Caco-2 (cell line): ENCODE data around the gene NEB. TPM values are rescaled to one million over a fixed set of nuclear protein-coding genes. Genes with fewer than 3 reads are reported as not detected.

Source experiments
- BruUV-seq: library from RNA; stranded (reverse); fragments of 400-500 nt; replicated peaks from 2 replicates; lab custom pipeline; 2021; lab: Mats Ljungman, UMichigan
- CTCF ChIA-PET: fragments of 300-600 bp; sonication (Branson Sonifier 250); formaldehyde crosslinking; loops from one replicate; lab custom pipeline; 2022; ENCODE audit warnings: antibody characterized with exemption; lab: Charles Lee
- POLR2A ChIA-PET: fragments of 300-600 bp; sonication (Branson Sonifier 250); formaldehyde crosslinking; loops from one replicate; lab custom pipeline; 2022; ENCODE audit warnings: antibody characterized with exemption; lab: Charles Lee
- DNase-seq, 2 experiments: peaks; one replicate each; pipeline versions ENCODE4 v3.0.0 to v3.0.0-alpha.2; 2020 to 2022
- H3K27me3 ChIP-seq: replicated peaks from 2 replicates; pipeline ENCODE4 v1.6.0; 2011; ENCODE audit warnings: low read length; ENCODE audit not compliant: control insufficient read depth, insufficient read depth
- H3K36me3 ChIP-seq: 2 replicates; pipeline ENCODE4 v1.5.1; 2011; ENCODE audit warnings: low read length; ENCODE audit not compliant: control insufficient read depth, insufficient read depth
- H3K4me1 ChIP-seq: fragments of 250-450 bp; sonication (Bioruptor Pico); 2 replicates; pipeline ENCODE4 v1.5.1; 2020; ENCODE audit warnings: mild to moderate bottlenecking
- H3K4me3 ChIP-seq: 2 replicates; pipeline ENCODE4 v1.5.1; 2011; ENCODE audit warnings: low read depth, mild to moderate bottlenecking, control low read depth, low read length
- H3K9me3 ChIP-seq: fragments of 250-450 bp; sonication (Bioruptor Pico); 2 replicates; pipeline ENCODE4 v1.5.1; 2020; ENCODE audit warnings: mild to moderate bottlenecking, moderate library complexity
- H3K27ac Mint-ChIP-seq: one replicate; pipeline ENCODE4 v1.8.0; 2022; ENCODE audit warnings: mixed read lengths; ENCODE audit not compliant: unreplicated experiment
- H3K27me3 Mint-ChIP-seq: one replicate; pipeline ENCODE4 v1.8.0; 2022; ENCODE audit warnings: mixed read lengths; ENCODE audit not compliant: insufficient read depth, unreplicated experiment
- H3K36me3 Mint-ChIP-seq: one replicate; pipeline ENCODE4 v1.8.0; 2022; ENCODE audit warnings: mild to moderate bottlenecking, mixed read lengths; ENCODE audit not compliant: insufficient read depth, unreplicated experiment
- H3K4me1 Mint-ChIP-seq: one replicate; pipeline ENCODE4 v1.8.0; 2022; ENCODE audit warnings: low read depth, mixed read lengths; ENCODE audit not compliant: unreplicated experiment
- H3K4me3 Mint-ChIP-seq: one replicate; pipeline ENCODE4 v1.8.0; 2022; ENCODE audit warnings: mild to moderate bottlenecking, moderate library complexity, mixed read lengths; ENCODE audit not compliant: unreplicated experiment
- H3K9me3 Mint-ChIP-seq: one replicate; pipeline ENCODE4 v1.8.0; 2022; ENCODE audit warnings: mixed read lengths; ENCODE audit not compliant: unreplicated experiment
- intact Hi-C: fragments of 100-400 bp; cut with micrococcal nuclease; formaldehyde crosslinking; loops from one replicate; pipeline ENCODE4 v1.10.0; 2022; ENCODE audit not compliant: unreplicated experiment
- total RNA-seq: library from RNA; stranded (reverse); gene quantifications from 2 replicates; pipeline ENCODE4 v1.2.3, GENCODE V29; 2022
- TF ChIP-seq, protein P1 (sequence below), 2 experiments: fragments of 200-600 bp in 1 of 2; IDR thresholded peaks; 1 replicate in 1 of 2; 2 replicates in 1 of 2; pipeline versions ENCODE4 v1.5.1 to v1.8.0; 2011 to 2022; ENCODE audit warnings: antibody characterized with exemption in 1 of 2, control low read depth in 1 of 2, inconsistent platforms in 1 of 2, low read depth in 1 of 2, low read length in 1 of 2, mild to moderate bottlenecking in 1 of 2, moderate library complexity in 1 of 2; ENCODE audit not compliant: insufficient read depth in 1 of 2, severe bottlenecking in 1 of 2, unreplicated experiment in 1 of 2

Gene NEB
- total RNA-seq, 1 experiment from 2014 or later = 14.7 TPM

DNA sequence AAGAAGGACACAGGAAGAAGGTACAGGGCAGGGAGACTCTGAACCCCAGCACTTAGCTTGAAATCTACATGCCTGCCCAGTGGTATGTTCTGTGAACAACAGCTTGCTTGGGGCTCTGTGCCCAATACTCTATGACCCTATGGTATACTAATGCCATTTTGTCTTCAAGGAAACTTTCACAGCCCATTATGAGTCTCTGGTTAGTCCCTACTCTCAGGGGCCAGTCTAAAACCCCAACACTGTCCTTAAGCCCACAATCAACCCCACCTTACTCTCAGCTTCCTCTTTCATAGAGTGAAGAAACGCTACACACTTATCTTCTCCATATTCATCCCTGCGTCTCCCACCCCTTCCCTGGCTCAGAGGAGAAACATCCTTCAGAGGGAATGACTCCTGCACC lies 16.0 kb downstream of the NEB start:
- H3K36me3 ChIP-seq = no peaks in the 10 kb centered on the region
- H3K9me3 Mint-ChIP-seq = peaks cover 10% of the 10 kb centered on the region
- H3K27me3 ChIP-seq = no peaks in the 10 kb centered on the region
- no peak for DNase-seq
- TF ChIP-seq, protein P1, sequence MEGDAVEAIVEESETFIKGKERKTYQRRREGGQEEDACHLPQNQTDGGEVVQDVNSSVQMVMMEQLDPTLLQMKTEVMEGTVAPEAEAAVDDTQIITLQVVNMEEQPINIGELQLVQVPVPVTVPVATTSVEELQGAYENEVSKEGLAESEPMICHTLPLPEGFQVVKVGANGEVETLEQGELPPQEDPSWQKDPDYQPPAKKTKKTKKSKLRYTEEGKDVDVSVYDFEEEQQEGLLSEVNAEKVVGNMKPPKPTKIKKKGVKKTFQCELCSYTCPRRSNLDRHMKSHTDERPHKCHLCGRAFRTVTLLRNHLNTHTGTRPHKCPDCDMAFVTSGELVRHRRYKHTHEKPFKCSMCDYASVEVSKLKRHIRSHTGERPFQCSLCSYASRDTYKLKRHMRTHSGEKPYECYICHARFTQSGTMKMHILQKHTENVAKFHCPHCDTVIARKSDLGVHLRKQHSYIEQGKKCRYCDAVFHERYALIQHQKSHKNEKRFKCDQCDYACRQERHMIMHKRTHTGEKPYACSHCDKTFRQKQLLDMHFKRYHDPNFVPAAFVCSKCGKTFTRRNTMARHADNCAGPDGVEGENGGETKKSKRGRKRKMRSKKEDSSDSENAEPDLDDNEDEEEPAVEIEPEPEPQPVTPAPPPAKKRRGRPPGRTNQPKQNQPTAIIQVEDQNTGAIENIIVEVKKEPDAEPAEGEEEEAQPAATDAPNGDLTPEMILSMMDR (IDR thresholded peaks at IDR 0.05; ENCODE audit: insufficient read depth in 1 of 2, low read depth in 1 of 2, low read length in 1 of 2, severe bottlenecking in 1 of 2, unreplicated experiment in 1 of 2) = no peak
- no TSS peak for BruUV-seq
- H3K4me1 Mint-ChIP-seq = no peaks in the 10 kb centered on the region
- ChIA-PET CTCF (no interaction called here), POLR2A (no interaction called here)
- no peak overlapping the region for H3K4me3 ChIP-seq
- no peaks in the 10 kb centered on the region for H3K9me3 ChIP-seq
- no peak overlapping the region for H3K4me3 Mint-ChIP-seq
- H3K27ac Mint-ChIP-seq = no peak overlapping the region
- no peaks in the 10 kb centered on the region for H3K4me1 ChIP-seq
- peaks cover 14% of the 10 kb centered on the region for H3K27me3 Mint-ChIP-seq
- intact Hi-C loops = no loop called here
- H3K36me3 Mint-ChIP-seq = no peaks in the 10 kb centered on the region

GRCh38 chr2:151716721-151717120 lies 17.6 kb downstream of the NEB start:
- Histone ChIP-seq H3K4me3 (no peak overlapping the region), H3K9me3 (no peaks in the 10 kb centered on the region), H3K27me3 (no peaks in the 10 kb centered on the region), H3K36me3 (no peaks in the 10 kb centered on the region), H3K4me1 (no peaks in the 10 kb centered on the region)
- no TSS peak for BruUV-seq
- Mint-ChIP-seq H3K36me3 (no peaks in the 10 kb centered on the region), H3K9me3 (peaks cover 10% of the 10 kb centered on the region), H3K27me3 (peaks cover 14% of the 10 kb centered on the region), H3K27ac (no peak overlapping the region), H3K4me3 (no peak overlapping the region), H3K4me1 (no peaks in the 10 kb centered on the region)
- CTCF ChIA-PET = no interaction called here
- POLR2A ChIA-PET = no interaction called here
- TF ChIP-seq, protein P1 (IDR thresholded peaks at IDR 0.05; ENCODE audit: insufficient read depth in 1 of 2, low read depth in 1 of 2, low read length in 1 of 2, severe bottlenecking in 1 of 2, unreplicated experiment in 1 of 2) = no peak
- intact Hi-C loops = no loop called here
- DNase-seq = no peak

DNA sequence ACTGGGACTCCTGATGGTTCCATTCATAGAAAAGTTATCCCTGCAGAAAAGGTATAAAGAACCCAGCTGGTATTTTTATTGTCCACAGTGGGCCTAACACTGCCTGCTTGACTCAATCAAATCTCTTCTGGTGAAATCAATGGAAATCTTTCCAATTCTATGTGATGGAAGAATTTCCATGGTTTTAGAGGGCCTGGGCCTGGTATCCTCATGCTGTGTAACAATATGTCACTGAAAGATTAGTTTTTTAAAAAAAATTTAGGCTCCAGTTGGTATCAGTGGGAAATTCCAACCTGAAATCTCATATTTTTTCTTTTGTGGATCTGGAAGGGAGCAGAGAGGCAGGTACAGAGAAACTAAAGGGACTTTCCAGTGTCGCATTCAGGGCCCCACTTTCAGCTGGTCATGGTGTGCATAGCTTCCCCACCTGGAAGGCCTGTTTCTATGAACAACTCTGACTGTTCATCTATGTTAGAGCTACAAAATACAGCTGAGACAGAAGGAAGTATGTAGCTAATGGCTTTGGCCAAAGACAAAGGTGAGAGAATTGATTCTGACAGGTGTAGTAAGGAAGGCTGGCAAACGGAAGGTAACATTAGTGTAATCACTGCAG lies 20.9 kb downstream of the NEB start:
- ChIA-PET CTCF (no interaction called here), POLR2A (no interaction called here)
- BruUV-seq = no TSS peak
- peaks cover under 1% of the 10 kb centered on the region for H3K9me3 Mint-ChIP-seq
- TF ChIP-seq, protein P1 (IDR thresholded peaks at IDR 0.05; ENCODE audit: insufficient read depth in 1 of 2, low read depth in 1 of 2, low read length in 1 of 2, severe bottlenecking in 1 of 2, unreplicated experiment in 1 of 2) = no peak
- no peaks in the 10 kb centered on the region for H3K4me1 Mint-ChIP-seq
- no peak overlapping the region for H3K4me3 Mint-ChIP-seq
- no peak overlapping the region for H3K4me3 ChIP-seq
- intact Hi-C loops = no loop called here
- H3K36me3 Mint-ChIP-seq = no peaks in the 10 kb centered on the region
- no peaks in the 10 kb centered on the region for H3K27me3 ChIP-seq
- H3K27ac Mint-ChIP-seq = no peak overlapping the region
- no peak for DNase-seq
- H3K9me3 ChIP-seq = no peaks in the 10 kb centered on the region
- no peaks in the 10 kb centered on the region for H3K27me3 Mint-ChIP-seq
- H3K36me3 ChIP-seq = no peaks in the 10 kb centered on the region
- H3K4me1 ChIP-seq = no peaks in the 10 kb centered on the region
